GM19438 (cell line): ENCODE measurements around the gene CCL1.

Experiments
- ATAC-seq: cut with Tn5 transposase; IDR thresholded peaks from one replicate; pipeline ENCODE4 v1.9.1; 2021; ENCODE audit warnings: low read depth; ENCODE audit not compliant: unreplicated experiment

CCL1 gene

GRCh38 chr17:34363183-34363661, at the start of gene CCL1:
Gene CCL1, minus strand, starts transcription at chr17:34363233. Its CDS starts 72 bp downstream, at chr17:34363161.
- ATAC-seq = no peak

GRCh38 chr17:34412534-34412933, 49.5 kb upstream of the CCL1 start:
- no peak for ATAC-seq

DNA sequence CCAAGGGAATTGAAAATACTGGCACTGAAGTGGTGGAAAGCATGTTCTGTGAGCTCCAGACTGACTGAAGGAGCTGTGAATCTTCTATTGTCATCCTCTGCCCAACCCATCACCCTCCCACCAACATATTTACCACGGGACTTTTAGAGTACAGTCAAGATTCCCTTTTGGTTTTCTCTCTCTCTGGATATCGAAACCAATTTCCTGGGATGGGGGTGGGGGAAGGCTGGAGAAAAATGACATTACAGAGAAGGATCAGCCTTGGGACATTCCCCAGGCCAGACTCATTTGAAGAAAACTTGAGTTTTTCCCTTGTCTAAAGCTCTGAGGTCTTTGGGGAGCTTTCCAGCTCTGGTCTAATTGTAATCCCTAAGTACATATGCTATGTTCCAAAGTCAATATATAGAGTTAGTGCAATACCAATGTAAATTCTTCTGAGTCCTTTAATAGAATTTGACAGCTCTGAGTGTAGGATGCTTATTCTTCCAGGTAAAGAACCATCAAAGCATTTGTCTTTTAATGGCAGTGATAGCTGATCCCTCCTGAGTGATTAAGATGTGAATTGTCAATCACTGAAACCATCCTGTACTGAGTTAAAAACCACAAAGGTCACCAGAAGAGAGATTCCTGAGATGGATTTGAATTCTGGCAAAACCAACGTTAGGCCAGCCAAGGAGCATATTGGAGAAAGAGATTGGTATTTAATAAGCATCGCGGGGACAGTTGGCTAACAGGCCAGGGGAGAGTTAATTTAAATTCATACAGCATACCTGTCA, 48.8 kb upstream of the CCL1 start:
- no peak for ATAC-seq

- ATAC-seq = no peak
Observed at GRCh38 chr17:34409352-34409751, 46.3 kb upstream of the CCL1 start.

GRCh38 chr17:34408439-34408838, 45.4 kb upstream of the CCL1 start:
- no peak for ATAC-seq

GRCh38 chr17:34406226-34406625, 43.2 kb upstream of the CCL1 start:
- no peak for ATAC-seq

GRCh38 chr17:34403006-34403405, 40.0 kb upstream of the CCL1 start:
- no peak for ATAC-seq

DNA sequence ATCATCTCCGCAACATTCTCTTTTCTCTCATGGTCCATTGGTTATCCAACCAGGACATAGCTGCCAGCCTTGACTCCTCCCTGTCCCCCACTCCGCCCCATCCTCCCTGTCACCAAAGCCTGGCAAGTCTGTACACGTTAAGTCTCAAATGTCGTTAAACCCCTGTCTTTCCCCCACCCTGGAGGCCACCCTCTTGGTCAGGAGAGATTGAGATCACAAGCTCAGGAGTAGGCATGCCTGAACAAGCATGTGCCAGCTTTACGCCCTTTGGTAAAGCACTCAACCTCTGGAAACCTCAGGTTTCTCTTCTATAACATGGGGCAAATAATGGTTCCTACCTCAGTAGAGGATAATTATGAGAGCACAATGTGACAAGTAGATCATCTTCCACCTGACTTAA, 38.1 kb upstream of the CCL1 start:
- no peak for ATAC-seq

- ATAC-seq = no peak
Observed at GRCh38 chr17:34400301-34400931, 37.4 kb upstream of the CCL1 start.

DNA sequence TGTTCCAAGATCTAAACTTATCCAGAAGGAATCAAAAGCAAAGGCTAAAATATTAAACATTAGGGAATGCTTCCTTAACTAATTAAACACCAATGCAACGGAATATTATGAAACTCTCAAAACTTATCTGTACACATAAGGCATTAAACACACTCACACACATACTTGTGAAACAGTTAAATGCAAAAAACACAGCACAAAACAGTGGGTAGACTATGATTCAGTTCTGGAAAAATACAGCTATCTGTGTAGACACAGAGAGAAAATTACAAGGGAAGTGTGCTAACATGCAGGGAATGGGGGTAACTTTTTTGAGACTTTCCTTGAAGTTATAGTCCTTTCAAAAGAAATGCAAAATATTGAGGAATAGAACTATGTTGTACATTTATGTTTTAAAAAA, 36.7 kb upstream of the CCL1 start:
- no peak for ATAC-seq

DNA sequence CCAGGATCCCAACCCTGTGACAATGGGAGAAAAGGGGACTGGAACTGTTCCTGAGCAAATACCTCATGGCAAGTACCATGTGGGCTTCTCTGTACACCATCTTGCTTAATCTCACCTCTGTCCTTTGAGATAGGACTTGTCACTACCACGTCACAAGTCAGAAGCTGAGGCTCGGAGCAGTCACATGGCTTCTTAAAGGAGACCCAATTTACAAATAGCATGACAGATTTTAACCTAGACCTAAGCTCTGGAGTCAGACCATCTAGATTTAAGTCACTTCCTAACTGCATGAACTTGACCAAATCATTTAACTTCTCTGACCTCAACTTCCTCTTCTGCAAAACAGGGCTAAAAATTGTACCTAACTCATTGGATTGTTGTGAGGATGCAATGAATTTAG, 36.0 kb upstream of the CCL1 start:
- ATAC-seq = no peak

GRCh38 chr17:34397265-34397664, 34.2 kb upstream of the CCL1 start:
- ATAC-seq = no peak

DNA sequence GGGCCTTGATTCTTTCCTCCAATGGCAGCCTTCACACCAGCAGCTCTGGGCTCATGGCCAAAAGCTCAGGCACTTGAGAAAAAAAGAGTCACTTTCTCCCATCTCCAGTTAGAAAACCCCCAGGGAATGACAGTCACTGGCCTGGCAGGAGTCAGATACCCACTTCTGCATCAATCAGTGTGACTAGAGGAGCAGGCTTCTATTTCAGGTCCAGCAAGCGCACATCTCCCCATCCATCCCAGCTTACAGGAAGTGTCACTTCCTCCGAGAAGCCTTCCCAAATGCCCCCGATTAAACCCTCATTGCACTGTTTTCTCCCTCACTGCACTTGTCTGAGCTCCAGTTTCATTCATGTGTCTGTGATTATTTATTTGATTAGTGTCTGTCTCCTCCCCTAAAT, 30.4 kb upstream of the CCL1 start:
- ATAC-seq = no peak

DNA sequence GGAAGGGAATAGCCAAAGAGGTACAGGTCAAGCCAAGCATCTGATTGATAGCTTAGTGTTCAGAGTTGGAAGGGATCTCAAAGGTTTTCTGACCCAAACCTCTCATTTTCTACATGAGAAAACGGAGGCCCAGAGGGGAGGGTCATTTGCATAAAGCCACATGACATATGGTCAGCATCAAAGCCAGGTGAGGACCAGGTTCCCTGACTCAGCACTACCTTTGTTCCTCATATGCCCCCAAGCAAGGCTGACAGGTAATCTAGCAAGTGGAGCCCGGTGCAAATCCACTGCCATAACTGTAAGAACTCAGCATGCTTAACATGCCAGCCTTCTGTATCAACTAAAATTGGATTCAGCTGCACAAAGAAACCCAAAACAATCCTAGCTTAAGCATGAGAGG, 28.2 kb upstream of the CCL1 start:
- ATAC-seq = no peak

GRCh38 chr17:34390649-34391048, 27.6 kb upstream of the CCL1 start:
- ATAC-seq = no peak

DNA sequence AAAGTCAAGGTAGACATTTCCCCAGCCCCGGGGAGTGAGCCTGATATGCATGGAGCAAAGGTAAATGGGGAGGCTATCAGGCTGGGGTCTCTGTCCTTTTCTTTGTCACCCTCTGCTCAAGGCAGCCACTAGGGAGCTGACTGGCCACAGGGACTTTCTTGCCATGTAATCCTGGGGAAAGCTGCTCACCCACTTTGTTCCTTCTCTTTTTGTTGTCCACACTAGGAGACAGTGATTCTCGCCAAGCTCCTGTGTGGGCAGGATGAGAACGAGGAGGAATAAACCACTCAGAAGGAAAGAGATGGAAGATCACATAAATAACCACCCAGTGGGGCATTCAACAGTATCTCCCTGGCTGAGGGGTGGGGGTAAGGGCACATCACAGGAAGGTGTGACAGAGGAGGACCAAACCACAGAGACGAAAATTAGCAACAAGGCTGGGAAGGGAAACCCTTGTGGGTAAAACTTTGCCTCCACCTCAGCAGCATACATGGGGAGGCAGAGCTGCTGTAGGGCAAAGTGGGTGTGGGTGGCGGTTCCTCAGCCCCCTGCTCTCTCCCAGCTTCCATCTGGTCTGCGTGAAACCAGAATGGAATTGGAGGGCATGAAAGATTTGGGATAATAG, 26.2 kb upstream of the CCL1 start:
- ATAC-seq = no peak

GRCh38 chr17:34387566-34387965, 24.5 kb upstream of the CCL1 start:
- no peak for ATAC-seq

DNA sequence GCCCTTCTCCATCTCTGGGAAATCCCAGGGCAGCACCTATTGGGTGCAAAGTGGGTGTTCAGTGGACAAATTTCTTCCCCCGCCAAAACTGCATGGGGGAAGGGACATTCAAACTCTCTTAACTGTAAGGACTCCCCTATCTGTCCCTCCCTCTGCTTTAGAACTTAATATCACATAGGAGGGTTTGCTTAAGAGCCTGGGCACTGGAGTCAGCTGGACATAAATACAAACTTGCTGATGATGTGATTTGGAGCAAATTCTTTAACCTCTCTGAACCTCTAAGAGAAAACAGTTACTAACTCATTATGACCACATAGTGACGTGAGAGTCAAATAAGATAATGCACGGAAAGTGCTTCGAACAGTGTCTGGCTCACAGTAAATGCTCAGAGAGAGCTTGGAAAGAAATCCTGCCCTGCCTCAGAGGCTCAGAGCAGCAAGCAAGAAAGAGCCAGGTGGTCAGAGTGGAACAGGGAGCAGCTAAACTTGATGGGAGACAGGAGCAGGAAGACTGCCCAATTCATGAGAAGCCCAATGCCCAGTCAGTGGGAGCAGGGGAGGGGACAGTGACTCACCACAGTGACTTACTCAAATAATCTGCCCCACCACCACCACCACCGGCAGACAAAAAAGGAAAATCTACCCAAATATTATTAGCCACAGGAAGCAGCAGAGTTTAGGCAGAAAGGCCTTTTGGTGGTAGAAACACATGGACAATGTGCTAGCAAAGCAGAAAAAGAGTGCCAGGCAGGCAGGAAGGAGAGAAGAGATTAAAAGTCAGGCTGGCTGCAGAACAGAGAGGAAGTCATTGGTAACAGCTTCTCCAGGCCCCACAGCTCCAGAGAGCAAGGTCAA, 23.9 kb upstream of the CCL1 start:
- ATAC-seq = no peak

- ATAC-seq = no peak
Observed at GRCh38 chr17:34386343-34386696, 23.3 kb upstream of the CCL1 start.

DNA sequence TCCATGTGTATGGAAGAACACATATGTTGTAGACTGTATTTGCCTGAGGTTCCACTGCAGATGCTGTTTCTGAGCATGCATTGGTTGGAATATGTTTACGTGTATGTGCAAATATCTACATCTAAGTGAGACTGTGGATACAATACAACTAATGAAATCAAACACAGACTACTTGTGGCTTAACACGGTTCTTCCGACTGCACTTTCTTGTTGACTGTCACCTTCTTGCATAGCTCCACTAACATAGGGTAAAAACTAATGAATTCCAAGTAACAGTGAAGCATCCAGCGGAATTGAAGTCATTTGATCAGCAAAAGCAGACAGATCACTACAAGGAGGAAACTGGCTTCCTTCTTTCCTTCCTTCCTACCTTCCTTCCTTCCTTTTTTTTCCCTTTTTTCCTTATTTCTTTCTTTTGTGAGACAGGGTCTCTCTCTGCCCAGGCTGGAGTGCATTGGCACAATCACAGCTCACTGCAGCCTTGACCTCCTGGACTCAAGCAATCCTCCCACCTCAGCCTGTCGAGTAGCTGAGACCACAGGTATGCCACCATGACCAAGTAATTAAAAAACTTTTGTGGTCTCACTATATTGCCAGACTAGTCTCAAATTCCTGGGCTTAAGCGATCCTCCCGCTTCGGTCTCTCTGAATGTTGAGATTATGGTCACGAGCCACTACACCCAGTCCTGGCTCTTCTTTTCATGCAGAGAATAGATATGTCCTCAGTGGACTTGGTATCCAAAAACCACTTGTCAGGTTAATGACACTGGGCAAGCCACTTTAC, 22.0 kb upstream of the CCL1 start:
- no peak for ATAC-seq
